HEK293 (cell line): ENCODE results near the gene ZKSCAN1.

Experiments
- KLF16 ChIP-seq: fragments of 450-650 bp; formaldehyde crosslinking; IDR thresholded peaks from 2 replicates; pipeline ENCODE4 v1.5.1; 2017; ENCODE audit warnings: missing biosample characterization, missing genetic modification characterization
- TRIM28 ChIP-seq: IDR thresholded peaks from 2 replicates; pipeline ENCODE4 v1.6.1; 2011; ENCODE audit warnings: low read length, control low read depth, borderline replicate concordance
- YY1 ChIP-seq: fragments of 450-650 bp; formaldehyde crosslinking; IDR thresholded peaks from 2 replicates; pipeline ENCODE4 v1.5.1; 2018; ENCODE audit warnings: missing biosample characterization, missing genetic modification characterization
- ZNF121 ChIP-seq: fragments of 450-650 bp; formaldehyde crosslinking; IDR thresholded peaks from 2 replicates; pipeline ENCODE4 v1.5.1; 2016; ENCODE audit warnings: missing biosample characterization, missing genetic modification characterization
- ZNF214 ChIP-seq: fragments of 450-650 bp; formaldehyde crosslinking; IDR thresholded peaks from 2 replicates; pipeline ENCODE4 v1.5.1; 2017; ENCODE audit warnings: missing biosample characterization, mild to moderate bottlenecking, missing genetic modification characterization, borderline replicate concordance
- ZNF629 ChIP-seq: fragments of 450-650 bp; formaldehyde crosslinking; IDR thresholded peaks from 2 replicates; pipeline ENCODE4 v1.5.1; 2017; ENCODE audit warnings: missing biosample characterization, missing genetic modification characterization
- ZNF747 ChIP-seq: fragments of 450-650 bp; formaldehyde crosslinking; IDR thresholded peaks from 2 replicates; pipeline ENCODE4 v1.5.1; 2016; ENCODE audit warnings: missing biosample characterization, missing genetic modification characterization
- ZSCAN16 ChIP-seq: fragments of 450-650 bp; formaldehyde crosslinking; IDR thresholded peaks from 2 replicates; pipeline ENCODE4 v1.5.1; 2016; ENCODE audit warnings: missing biosample characterization, missing genetic modification characterization
- TF ChIP-seq, protein P1 (sequence below): fragments of 450-650 bp; formaldehyde crosslinking; IDR thresholded peaks from 2 replicates; pipeline ENCODE4 v1.5.1; 2016; ENCODE audit warnings: missing biosample characterization, missing genetic modification characterization
- TF ChIP-seq, protein P2 (sequence below): fragments of 450-650 bp; formaldehyde crosslinking; IDR thresholded peaks from 2 replicates; pipeline ENCODE4 v1.5.1; 2016; ENCODE audit warnings: missing biosample characterization, missing genetic modification characterization

DNA sequence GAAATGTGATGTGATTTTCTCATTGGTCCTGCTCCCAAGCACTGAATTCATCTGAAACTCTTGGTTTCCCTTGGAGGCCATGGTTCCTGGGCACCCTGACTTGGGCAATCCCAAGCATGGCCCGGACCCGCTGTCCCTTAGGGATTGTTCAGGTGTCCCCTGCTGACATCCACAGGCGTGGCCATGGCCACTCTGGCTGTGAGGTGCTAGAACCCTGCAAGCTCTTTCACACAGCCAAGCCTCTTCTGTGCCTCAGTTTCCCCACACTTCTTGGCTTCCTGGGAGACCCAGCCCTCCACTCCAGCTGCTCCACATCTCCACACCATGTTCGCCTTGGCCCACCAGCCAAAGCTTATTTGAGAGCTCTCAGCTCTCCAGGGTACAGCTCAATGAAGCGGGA, 27.6 kb upstream of the ZKSCAN1 start:
- TF ChIP-seq, protein P1, sequence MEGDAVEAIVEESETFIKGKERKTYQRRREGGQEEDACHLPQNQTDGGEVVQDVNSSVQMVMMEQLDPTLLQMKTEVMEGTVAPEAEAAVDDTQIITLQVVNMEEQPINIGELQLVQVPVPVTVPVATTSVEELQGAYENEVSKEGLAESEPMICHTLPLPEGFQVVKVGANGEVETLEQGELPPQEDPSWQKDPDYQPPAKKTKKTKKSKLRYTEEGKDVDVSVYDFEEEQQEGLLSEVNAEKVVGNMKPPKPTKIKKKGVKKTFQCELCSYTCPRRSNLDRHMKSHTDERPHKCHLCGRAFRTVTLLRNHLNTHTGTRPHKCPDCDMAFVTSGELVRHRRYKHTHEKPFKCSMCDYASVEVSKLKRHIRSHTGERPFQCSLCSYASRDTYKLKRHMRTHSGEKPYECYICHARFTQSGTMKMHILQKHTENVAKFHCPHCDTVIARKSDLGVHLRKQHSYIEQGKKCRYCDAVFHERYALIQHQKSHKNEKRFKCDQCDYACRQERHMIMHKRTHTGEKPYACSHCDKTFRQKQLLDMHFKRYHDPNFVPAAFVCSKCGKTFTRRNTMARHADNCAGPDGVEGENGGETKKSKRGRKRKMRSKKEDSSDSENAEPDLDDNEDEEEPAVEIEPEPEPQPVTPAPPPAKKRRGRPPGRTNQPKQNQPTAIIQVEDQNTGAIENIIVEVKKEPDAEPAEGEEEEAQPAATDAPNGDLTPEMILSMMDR (tag by site-specific recombination) = no peak
- TF ChIP-seq ZNF214 (tag by site-specific recombination) (no peak), YY1 (tag by site-specific recombination) (no peak), KLF16 (tag by site-specific recombination) (no peak), TRIM28 (no peak), ZNF121 (no peak), ZNF629 (no peak), ZNF747 (no peak), ZSCAN16 (tag by site-specific recombination) (no peak)
- TF ChIP-seq, protein P2, sequence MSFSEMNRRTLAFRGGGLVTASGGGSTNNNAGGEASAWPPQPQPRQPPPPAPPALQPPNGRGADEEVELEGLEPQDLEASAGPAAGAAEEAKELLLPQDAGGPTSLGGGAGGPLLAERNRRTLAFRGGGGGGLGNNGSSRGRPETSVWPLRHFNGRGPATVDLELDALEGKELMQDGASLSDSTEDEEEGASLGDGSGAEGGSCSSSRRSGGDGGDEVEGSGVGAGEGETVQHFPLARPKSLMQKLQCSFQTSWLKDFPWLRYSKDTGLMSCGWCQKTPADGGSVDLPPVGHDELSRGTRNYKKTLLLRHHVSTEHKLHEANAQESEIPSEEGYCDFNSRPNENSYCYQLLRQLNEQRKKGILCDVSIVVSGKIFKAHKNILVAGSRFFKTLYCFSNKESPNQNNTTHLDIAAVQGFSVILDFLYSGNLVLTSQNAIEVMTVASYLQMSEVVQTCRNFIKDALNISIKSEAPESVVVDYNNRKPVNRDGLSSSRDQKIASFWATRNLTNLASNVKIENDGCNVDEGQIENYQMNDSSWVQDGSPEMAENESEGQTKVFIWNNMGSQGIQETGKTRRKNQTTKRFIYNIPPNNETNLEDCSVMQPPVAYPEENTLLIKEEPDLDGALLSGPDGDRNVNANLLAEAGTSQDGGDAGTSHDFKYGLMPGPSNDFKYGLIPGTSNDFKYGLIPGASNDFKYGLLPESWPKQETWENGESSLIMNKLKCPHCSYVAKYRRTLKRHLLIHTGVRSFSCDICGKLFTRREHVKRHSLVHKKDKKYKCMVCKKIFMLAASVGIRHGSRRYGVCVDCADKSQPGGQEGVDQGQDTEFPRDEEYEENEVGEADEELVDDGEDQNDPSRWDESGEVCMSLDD = no peak
